Measurements from ENCODE around the gene DMRTA1. TPM values are rescaled to one million over a fixed set of nuclear protein-coding genes. Genes with fewer than 3 reads are reported as not detected.

DMRTA1 gene
- total RNA-seq, 1 donor from 2014 or later, result 30.1 TPM

DNA sequence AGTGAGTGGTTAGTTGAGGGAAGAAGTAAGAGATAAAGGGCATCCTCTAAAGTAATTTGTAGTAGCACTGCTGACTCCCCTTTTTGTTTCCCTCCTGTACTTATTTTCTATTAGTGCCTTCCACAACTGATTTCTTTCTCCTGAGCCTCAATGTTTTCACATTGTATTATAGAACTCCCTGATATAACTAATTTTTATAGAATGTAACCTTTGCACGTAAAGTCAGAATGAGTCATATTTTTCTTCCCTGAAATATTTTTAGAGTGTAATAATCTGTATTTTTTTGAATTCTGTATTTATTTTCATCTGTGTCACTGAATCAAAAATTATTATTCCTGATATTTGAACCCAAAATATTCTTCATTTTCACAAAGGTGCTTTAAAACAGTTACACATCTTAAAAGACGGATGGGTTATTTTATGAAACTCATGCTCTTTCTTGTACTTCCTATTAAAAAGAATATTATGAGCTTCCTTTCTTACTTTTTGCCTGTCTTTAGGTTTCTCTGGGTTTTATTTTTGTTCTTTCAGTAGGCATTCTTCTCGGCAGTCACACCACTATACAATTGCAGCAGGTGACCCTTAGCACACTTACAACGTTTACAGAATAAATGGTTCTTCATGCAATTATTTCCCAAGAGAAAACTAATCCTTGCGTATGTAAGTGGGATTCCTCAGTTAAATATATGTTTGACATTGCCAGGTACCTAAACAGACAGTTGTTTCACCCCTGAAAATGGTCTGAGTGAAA is 30.5 kb upstream of the DMRTA1 start:
- Mint-ChIP-seq H3K4me3 (ENCODE audit: unreplicated experiment) (peak overlapping the region; percentile 5), H3K27me3 (ENCODE audit: unreplicated experiment) (no peaks in the 10 kb centered on the region), H3K9me3 (ENCODE audit: unreplicated experiment) (peaks cover 3% of the 10 kb centered on the region), H3K27ac (ENCODE audit: unreplicated experiment) (peak overlapping the region; percentile 75), H3K36me3 (ENCODE audit: unreplicated experiment) (no peaks in the 10 kb centered on the region), H3K4me1 (ENCODE audit: low read depth, unreplicated experiment) (peaks cover 18% of the 10 kb centered on the region)
- no peak for TF ChIP-seq CTCF (IDR thresholded peaks at IDR 0.05; ENCODE audit: partially characterized antibody, unreplicated experiment)
- no peak for DNase-seq

DNA sequence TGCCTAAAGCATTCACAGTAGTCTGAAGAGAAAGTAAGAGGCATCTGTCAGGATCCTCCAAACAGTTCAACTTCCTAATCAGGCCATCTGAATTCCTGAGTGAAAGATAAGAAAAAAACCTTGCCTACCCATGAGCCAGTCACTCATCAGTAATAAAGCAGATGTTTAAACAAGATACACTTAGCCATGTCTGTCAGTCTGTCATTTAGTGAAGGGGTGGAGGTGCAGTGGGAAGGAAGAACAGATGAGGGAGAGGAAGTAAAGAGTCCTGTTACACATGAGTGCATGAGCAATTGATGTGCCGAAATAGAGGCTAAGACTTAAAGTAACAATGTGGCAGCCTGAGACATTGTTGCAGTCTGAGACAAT is 29.9 kb upstream of the DMRTA1 start:
- Mint-ChIP-seq H3K27ac (ENCODE audit: unreplicated experiment) (peak overlapping the region; percentile 56), H3K36me3 (ENCODE audit: unreplicated experiment) (no peaks in the 10 kb centered on the region), H3K27me3 (ENCODE audit: unreplicated experiment) (no peaks in the 10 kb centered on the region), H3K4me1 (ENCODE audit: low read depth, unreplicated experiment) (peaks cover 18% of the 10 kb centered on the region), H3K4me3 (ENCODE audit: unreplicated experiment) (peak overlapping the region; percentile 5), H3K9me3 (ENCODE audit: unreplicated experiment) (peaks cover 3% of the 10 kb centered on the region)
- TF ChIP-seq CTCF (IDR thresholded peaks at IDR 0.05; ENCODE audit: partially characterized antibody, unreplicated experiment), result no peak
- no peak for DNase-seq

DNA sequence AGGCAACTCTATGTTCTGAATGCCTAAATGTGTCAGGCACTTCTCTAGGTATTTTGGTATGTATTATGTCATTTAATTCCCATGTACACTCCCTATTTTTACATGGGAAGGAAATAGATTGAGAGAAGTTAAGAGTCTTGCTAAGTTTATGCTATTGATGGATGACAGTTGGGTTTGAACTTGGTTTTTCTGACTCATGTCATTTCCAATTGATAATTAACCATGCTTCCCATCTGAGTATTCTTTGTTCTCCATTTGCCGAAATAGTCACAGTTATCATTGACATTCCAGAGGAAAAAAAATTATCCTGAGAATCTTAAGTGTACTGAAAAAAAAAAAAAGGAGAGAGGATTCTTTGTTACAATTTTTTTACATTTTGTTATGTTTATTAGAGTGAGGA is 23.1 kb upstream of the DMRTA1 start:
- H3K36me3 Mint-ChIP-seq (ENCODE audit: unreplicated experiment), result no peaks in the 10 kb centered on the region
- no peak for DNase-seq

GRCh38 chr9:22424616-22425015 is 22.0 kb upstream of the DMRTA1 start:
- no peak for TF ChIP-seq CTCF (IDR thresholded peaks at IDR 0.05; ENCODE audit: partially characterized antibody, unreplicated experiment)
- H3K27ac Mint-ChIP-seq (ENCODE audit: unreplicated experiment), result no peak overlapping the region

More for the DNA sequence above, 23.1 kb upstream of the DMRTA1 start:
- H3K9me3 Mint-ChIP-seq (ENCODE audit: unreplicated experiment), result no peaks in the 10 kb centered on the region
- peaks cover 2% of the 10 kb centered on the region for H3K4me1 Mint-ChIP-seq (ENCODE audit: low read depth, unreplicated experiment)
- no peaks in the 10 kb centered on the region for H3K27me3 Mint-ChIP-seq (ENCODE audit: unreplicated experiment)
- no peak overlapping the region for H3K4me3 Mint-ChIP-seq (ENCODE audit: unreplicated experiment)
- TF ChIP-seq CTCF (IDR thresholded peaks at IDR 0.05; ENCODE audit: partially characterized antibody, unreplicated experiment), result no peak
- no peak overlapping the region for H3K27ac Mint-ChIP-seq (ENCODE audit: unreplicated experiment)

DNA sequence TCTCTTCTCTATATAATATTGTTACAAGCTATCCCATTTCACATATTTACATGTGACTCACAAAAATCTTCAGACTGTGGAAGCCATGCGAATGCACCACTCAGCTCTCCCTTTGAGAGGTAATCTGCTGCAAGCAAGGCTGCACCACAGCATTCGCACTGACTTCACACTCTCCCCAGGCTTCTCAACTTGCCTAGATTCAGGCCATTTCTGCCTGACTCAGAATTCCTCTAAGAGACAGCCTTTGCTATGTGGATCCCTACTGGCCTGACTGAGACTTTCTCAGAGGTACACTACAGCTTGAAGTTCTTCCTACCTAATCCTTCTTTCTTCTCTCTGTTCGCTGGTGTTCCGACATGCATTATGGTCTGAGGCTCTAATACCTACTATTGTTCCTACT is 21.1 kb upstream of the DMRTA1 start:
- Mint-ChIP-seq H3K36me3 (ENCODE audit: unreplicated experiment) (no peaks in the 10 kb centered on the region), H3K27ac (ENCODE audit: unreplicated experiment) (no peak overlapping the region), H3K9me3 (ENCODE audit: unreplicated experiment) (no peaks in the 10 kb centered on the region), H3K4me3 (ENCODE audit: unreplicated experiment) (no peak overlapping the region), H3K27me3 (ENCODE audit: unreplicated experiment) (no peaks in the 10 kb centered on the region), H3K4me1 (ENCODE audit: low read depth, unreplicated experiment) (peaks cover 2% of the 10 kb centered on the region)
- no peak for TF ChIP-seq CTCF (IDR thresholded peaks at IDR 0.05; ENCODE audit: partially characterized antibody, unreplicated experiment)
- DNase-seq, result no peak

More at GRCh38 chr9:22424616-22425015, 22.0 kb upstream of the DMRTA1 start:
- H3K4me3 Mint-ChIP-seq (ENCODE audit: unreplicated experiment), result no peak overlapping the region
- no peaks in the 10 kb centered on the region for H3K36me3 Mint-ChIP-seq (ENCODE audit: unreplicated experiment)
- H3K27me3 Mint-ChIP-seq (ENCODE audit: unreplicated experiment), result no peaks in the 10 kb centered on the region
- H3K4me1 Mint-ChIP-seq (ENCODE audit: low read depth, unreplicated experiment), result peaks cover 2% of the 10 kb centered on the region
- no peaks in the 10 kb centered on the region for H3K9me3 Mint-ChIP-seq (ENCODE audit: unreplicated experiment)
- no peak for DNase-seq

All from glutamatergic neuron (in vitro differentiated cells).